ENCODE data around the gene DDX23. TPM values are rescaled to one million over a fixed set of nuclear protein-coding genes. Genes with fewer than 3 reads are reported as not detected.

DDX23 gene
- total RNA-seq, 1 experiment from 2014 or later, result 80.8 TPM

DNA sequence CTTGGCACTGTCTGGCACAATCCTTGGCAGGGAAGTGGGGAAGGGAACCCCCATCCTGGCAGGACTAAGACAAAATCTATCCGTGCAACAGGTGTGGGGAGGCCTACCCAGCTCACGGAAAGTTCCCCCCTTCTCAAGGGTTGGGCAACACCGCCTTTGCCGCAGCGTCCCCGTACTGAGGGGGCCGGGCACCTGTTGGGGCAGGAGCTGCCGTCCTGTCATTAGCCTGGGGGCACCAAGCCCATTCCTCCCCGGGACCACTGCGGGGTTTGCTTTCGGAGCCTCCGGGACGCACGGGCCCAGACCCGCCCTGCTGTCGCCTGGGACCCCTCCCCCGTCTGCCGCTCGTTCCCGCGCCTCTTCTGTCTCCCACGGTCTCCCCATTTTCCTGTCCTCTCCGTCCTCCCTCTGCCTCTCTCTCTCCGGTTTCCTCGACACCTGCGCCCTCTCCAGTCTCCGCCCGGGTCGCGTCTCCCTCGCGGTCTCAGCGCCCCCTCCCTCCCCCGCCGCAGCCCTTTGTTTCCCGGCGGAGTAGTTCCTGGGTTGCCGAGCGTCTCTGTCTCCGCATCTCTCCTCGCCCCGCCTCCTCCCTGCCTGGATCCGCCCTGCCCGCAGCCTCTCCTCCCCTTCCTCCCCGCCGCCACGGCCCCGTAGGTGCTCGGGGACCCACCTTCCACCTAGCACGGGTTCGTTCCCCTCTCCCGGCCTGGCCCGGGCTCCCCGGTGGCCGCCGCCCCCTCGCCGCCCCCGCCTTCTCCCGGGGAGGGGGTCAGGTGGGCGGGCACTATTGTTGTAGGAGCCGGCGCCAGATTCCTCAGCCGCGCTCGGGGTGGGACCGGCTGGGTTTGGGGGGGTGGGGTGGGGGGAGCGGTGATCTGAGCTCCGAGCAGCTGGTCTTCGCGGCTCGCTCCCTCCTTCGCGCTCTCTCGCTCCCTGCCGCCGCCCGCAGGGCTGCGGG lies 33.8 kb downstream of the DDX23 start, which contains the start of gene CACNB3:
TSS of gene CACNB3 (plus strand) at position 624 of the 958 bp plus-strand sequence. CDS start 434 bp downstream, outside the sequence.
- DNase-seq, result peak; percentile 69
- H3K4me1 Mint-ChIP-seq (ENCODE audit: low read depth, unreplicated experiment), result peaks cover 11% of the 10 kb centered on the region

DNA sequence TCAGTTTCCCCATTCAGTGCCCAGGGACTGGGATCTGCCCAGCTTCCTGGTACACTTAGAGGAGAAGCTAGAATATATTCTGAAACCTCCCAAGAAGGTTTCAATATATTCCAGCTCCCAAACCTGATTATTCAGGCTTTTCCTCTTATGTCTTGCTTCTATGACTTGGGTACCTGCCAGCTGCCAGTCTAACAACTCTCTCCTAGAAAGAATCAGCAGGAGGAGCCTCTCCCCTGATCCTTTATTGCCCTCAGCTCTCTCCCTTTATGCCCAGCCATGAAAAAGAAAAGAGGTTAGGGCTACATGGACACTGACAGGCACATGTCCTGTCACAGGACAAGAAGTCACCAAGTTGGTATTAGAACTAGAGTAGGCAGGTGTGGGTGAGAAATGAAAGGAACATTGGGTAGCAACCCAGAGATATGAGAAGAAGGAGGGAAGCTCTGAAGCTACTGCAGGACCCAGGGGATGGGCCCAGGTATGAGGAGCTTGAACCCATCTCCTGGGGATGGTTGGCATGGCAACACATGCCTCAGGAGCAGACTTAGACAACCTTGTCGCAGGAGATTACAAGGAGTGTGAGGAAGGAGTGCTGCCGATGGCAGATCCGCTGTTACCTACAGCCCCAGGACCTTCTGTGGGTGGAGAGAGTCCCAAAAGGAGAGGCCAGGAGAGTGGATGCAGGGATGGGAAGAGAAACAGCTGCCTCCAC lies 35.7 kb downstream of the DDX23 start:
- TF ChIP-seq, protein P1, sequence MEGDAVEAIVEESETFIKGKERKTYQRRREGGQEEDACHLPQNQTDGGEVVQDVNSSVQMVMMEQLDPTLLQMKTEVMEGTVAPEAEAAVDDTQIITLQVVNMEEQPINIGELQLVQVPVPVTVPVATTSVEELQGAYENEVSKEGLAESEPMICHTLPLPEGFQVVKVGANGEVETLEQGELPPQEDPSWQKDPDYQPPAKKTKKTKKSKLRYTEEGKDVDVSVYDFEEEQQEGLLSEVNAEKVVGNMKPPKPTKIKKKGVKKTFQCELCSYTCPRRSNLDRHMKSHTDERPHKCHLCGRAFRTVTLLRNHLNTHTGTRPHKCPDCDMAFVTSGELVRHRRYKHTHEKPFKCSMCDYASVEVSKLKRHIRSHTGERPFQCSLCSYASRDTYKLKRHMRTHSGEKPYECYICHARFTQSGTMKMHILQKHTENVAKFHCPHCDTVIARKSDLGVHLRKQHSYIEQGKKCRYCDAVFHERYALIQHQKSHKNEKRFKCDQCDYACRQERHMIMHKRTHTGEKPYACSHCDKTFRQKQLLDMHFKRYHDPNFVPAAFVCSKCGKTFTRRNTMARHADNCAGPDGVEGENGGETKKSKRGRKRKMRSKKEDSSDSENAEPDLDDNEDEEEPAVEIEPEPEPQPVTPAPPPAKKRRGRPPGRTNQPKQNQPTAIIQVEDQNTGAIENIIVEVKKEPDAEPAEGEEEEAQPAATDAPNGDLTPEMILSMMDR (IDR thresholded peaks at IDR 0.05; ENCODE audit: unreplicated experiment), result no peak
- CTCF ChIA-PET, result interaction anchor here (0.6 to 2.0 kb wide), 2 partner anchors 27 to 63 kb away, joined by 3 to 7 read pairs; no protein-coding TSS in a partner anchor
- peaks cover 13% of the 10 kb centered on the region for H3K27me3 Mint-ChIP-seq (ENCODE audit: unreplicated experiment)
- peaks cover 12% of the 10 kb centered on the region for H3K4me1 Mint-ChIP-seq (ENCODE audit: low read depth, unreplicated experiment)
- peak overlapping the region; percentile 26 for H3K27ac Mint-ChIP-seq (ENCODE audit: unreplicated experiment)
- intact Hi-C loops (cut with micrococcal nuclease; ENCODE audit: unreplicated experiment), result no loop called here
- H3K9me3 Mint-ChIP-seq (ENCODE audit: low read depth, unreplicated experiment), result no peaks in the 10 kb centered on the region
- H3K36me3 Mint-ChIP-seq (ENCODE audit: insufficient read depth, unreplicated experiment), result peaks cover 49% of the 10 kb centered on the region
- peak overlapping the region; percentile 87 for H3K4me3 Mint-ChIP-seq (ENCODE audit: low read depth, unreplicated experiment)
- no peak for DNase-seq
- no TSS peak for BruUV-seq (replicated peaks)

More for the DNA sequence above, 33.8 kb downstream of the DDX23 start, which contains the start of gene CACNB3:
- BruUV-seq (replicated peaks), result no TSS peak
- TF ChIP-seq, protein P1 (IDR thresholded peaks at IDR 0.05; ENCODE audit: unreplicated experiment), result no peak
- no peaks in the 10 kb centered on the region for H3K9me3 Mint-ChIP-seq (ENCODE audit: low read depth, unreplicated experiment)
- H3K27ac Mint-ChIP-seq (ENCODE audit: unreplicated experiment), result no peak within 1 kb of the TSS
- intact Hi-C loops (cut with micrococcal nuclease; ENCODE audit: unreplicated experiment), result no loop called here
- peaks cover 49% of the 10 kb centered on the region for H3K36me3 Mint-ChIP-seq (ENCODE audit: insufficient read depth, unreplicated experiment)
- peak within 1 kb of the TSS; percentile 76 for H3K4me3 Mint-ChIP-seq (ENCODE audit: low read depth, unreplicated experiment)
- H3K27me3 Mint-ChIP-seq (ENCODE audit: unreplicated experiment), result peaks cover 13% of the 10 kb centered on the region
- CTCF ChIA-PET, result no interaction called here

DNA sequence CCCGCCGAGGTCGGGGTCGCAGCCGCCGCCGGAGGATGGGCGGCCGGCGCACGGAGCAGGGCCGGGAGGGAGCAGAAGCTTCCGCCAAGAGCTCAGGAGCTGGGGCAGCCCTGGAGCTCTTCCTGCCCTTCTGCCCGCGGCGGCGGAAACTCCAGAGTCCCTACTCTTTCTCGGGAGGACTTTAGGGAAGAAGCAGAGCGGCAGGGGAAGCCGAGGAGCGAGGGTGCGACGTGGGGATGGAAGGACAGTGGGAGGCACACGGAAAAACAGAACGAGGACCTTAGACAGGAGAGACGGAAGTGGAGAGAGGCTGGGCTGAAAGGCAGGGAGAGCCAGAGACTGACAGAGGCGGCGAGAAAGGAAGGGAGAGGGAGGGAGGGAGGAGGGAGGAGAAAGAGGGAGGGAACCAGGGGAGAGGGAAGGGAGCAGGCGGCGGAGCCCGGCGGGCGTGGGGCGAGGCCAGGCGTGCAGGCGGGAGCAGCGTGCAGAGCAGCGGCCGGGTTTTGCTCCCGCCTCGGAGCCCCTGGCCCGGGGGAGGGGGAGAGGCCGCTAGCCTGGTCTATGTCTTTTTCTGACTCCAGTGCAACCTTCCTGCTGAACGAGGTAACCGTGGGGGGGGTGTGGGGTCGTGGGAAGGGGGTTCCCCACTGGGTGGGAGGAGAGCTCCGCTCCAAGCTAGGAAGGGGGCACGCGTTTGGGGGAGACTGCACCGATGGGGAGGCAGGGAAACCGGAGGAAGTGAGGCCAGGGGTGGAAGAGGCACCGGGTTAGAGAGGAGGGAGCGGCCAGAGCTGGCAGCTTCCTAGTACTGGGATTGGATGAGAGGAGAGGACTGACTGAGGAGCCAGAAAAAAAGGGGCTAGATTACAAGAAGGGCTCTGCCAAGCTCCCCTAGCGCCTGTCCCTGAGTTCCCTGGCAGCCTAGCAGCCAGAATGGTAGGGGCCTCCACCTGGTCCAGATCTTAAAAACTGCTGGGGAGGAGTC lies 36.5 kb downstream of the DDX23 start:
- peak; percentile 65 for DNase-seq
- TF ChIP-seq, protein P1 (IDR thresholded peaks at IDR 0.05; ENCODE audit: unreplicated experiment), result no peak
- Mint-ChIP-seq H3K4me1 (ENCODE audit: low read depth, unreplicated experiment) (peaks cover 20% of the 10 kb centered on the region), H3K9me3 (ENCODE audit: low read depth, unreplicated experiment) (no peaks in the 10 kb centered on the region), H3K27me3 (ENCODE audit: unreplicated experiment) (peaks cover 13% of the 10 kb centered on the region), H3K4me3 (ENCODE audit: low read depth, unreplicated experiment) (peak overlapping the region; percentile 87), H3K36me3 (ENCODE audit: insufficient read depth, unreplicated experiment) (peaks cover 49% of the 10 kb centered on the region), H3K27ac (ENCODE audit: unreplicated experiment) (peak overlapping the region; percentile 60)
- intact Hi-C loops (cut with micrococcal nuclease; ENCODE audit: unreplicated experiment), result no loop called here
- BruUV-seq (replicated peaks), result no TSS peak
- CTCF ChIA-PET, result interaction anchor here (0.6 to 2.0 kb wide), 9 partner anchors 14 to 133 kb away, joined by 3 to 7 read pairs (median 5); partner anchors contain the start of gene KANSL2
